GM21576 (cell line): Measurements from ENCODE around the gene TC2N.
"Not testable (repeated sequence)": the region's sequence is repeated elsewhere in the genome, so short reads cannot be mapped to it uniquely, and the experiment has no call there.

Experiments
- ATAC-seq: cut with Tn5 transposase; IDR thresholded peaks from one replicate; pipeline ENCODE4 v1.9.1; 2021; ENCODE audit warnings: mild to moderate bottlenecking, moderate library complexity; ENCODE audit not compliant: unreplicated experiment

The TC2N gene

GRCh38 chr14:91835920-91836843 lies 31.2 kb downstream of the TC2N start:
- peak; percentile 39 for ATAC-seq

GRCh38 chr14:91835197-91835919 lies 32.0 kb downstream of the TC2N start:
- peak; percentile 23 for ATAC-seq

GRCh38 chr14:91834571-91834970 lies 32.8 kb downstream of the TC2N start:
- ATAC-seq = no peak

- ATAC-seq = no peak
Observed at GRCh38 chr14:91831337-91831736, 36.0 kb downstream of the TC2N start.

DNA sequence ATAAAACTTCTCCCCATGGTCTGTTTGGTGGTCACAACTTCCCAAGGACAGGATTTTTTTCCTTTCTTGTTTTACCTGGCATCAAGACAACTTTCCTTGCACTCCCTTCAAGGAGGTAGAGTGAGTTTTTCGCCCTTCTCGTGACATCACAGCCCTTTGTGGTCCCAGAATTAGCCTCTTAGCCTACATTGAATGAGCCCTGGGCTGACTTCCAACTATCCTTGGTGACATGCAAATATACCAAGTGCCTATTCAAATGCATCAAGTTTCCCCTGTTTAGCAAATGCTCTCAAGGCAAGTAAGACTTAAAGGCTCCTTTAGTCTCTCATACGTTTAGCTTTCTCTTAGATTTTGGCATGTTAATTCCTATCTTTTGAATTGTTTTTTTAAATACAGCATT lies 36.6 kb downstream of the TC2N start:
- ATAC-seq = no peak

DNA sequence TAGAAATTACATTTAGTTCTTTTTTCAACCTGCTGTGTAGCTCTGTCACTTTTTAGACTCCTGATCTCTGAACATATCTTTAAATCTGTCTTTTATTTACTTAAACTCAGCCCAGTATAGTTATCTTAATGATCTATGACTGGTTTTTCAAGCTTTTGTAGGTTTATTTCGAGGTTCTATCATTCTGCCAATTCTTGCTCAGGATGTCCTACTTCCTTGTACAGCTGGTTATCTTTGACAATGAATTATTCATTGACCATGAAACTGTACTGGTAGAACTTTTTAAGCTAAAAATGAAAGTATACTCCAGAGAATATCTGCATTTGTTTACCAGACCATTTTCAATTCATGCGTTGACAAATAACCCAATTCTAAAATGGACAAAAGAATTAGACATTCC lies 37.8 kb downstream of the TC2N start:
- no peak for ATAC-seq

GRCh38 chr14:91827746-91828145 lies 39.6 kb downstream of the TC2N start:
- ATAC-seq = no peak

DNA sequence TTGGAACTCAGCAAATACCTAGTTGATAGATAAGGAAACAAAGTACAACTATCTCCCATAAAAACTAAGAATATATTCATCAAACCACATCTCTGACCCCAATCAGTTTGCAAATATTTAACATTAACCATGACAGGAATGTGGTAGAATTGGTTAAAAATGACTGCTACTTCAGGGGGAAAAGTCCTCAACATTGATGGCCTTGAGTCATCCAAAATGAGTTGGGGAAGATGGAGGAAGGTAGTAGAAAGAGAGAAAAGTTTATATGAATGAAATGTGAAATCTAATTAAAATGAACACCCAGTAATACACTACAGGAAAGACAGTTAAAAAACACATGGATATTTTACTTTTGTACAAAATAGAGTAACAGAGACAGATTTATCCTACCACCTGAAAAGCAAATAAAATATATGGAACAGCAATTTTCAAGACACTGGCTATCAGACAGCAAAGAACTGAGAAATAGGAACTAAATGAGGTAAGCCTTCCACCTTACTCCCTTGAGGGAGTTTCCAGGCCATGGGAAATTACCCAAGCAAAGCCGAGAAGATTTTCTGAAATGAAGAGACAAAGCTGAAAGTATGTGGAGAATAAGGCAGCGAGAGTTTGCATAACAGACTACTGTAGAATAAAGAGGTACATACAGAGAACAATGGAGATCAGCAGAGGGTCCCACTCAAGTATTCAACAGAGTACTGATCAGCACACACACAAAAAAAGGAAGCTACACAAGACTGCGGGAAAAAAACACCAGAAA lies 49.6 kb downstream of the TC2N start:
- peak; percentile 76 for ATAC-seq

DNA sequence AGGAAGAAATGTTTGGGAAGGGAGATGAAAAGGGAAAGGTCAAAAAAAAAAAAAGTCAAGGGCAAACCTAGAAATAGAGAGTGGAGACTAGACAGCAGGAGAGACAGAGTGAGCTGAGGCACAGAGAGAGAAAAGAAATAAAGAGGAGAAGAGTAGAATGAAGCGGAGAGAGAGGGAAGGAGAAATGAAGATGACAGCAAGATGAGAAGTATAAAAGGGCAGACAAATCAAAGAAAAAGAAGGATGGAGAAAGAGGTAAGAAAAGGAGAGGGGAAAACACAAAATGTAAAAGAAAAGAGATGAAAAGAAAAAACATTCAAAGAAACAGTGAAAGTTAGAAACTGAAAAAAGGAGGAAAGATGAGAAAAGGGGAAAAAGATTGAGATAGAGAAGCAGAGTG lies 53.0 kb downstream of the TC2N start:
- ATAC-seq = no peak

- no peak for ATAC-seq
Observed at GRCh38 chr14:91810699-91811098, 56.6 kb downstream of the TC2N start.

DNA sequence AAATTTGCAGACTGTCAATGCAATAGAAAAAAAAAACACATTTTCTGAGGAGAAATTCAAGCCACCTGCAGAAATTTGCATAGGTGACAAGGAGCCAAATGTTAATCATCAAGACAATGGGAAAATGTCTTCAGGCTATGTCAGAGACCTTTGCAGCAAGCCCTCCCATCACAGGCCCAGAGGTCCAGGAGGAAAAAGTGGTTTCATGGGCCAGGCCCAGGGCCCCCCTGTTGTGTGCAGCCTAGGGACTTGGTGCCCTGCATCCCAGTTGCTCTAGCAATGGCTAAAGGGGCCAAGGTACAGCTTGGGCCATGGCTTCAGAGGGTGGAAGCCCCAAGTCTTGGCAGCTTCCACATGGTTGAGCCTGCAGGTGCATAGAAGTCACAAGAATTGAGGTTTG lies 60.6 kb downstream of the TC2N start:
- no peak for ATAC-seq

DNA sequence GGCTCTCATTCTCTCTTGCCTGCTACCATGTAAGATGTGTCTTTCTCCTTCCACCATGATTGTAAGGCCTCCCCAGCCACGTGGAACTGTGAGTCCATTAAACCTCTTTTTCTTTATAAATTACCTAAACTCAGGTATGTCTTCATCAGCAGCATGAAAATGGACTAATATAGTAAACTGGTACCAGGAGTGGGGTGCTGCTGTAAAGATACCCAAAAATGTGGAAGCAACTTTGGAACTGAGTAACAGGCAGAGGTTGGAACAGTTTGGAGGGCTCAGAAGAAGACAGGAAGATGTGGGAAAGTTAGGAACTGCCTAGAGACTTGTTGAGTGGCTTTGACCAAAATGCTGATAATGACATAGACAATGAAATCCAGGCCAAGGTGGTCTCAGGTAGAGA lies 61.2 kb downstream of the TC2N start:
- ATAC-seq = not testable (repeated sequence)

GRCh38 chr14:91805659-91806058 lies 61.7 kb downstream of the TC2N start:
- no peak for ATAC-seq

- ATAC-seq = no peak
Observed at GRCh38 chr14:91801358-91801757, 66.0 kb downstream of the TC2N start.

DNA sequence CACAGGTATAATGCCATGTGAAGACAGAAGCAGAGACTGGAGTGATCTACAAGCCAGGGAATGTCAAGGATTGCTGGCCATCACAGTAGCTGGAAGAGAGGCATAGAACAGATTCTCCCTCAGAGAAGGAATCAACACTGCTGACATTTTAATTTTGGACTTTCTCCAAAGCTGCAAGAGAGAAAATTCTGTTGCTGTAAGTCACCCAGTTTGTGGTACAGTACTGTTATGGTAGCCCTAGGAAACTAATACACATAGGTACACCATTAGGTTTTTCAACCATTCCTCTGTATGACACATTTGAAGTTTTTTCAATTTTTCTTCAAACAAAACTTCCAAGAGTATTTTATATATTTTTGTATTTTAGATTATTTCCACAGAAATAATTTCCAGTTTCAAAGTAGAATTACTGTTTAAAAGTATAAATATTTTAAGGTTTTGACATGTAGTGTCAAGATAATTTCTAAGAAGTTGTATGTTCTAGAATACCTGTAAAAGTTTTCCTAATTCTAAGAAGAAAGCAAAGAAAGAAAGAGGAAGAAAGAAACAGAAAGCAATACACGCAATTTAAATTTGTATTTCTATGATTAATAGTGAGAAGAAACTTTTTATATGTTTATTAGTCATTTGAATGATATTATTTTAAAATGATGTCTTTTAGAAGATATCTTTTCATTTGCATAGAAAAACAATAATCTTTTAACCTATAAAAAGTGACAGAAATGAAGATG lies 70.6 kb downstream of the TC2N start:
- ATAC-seq = no peak

DNA sequence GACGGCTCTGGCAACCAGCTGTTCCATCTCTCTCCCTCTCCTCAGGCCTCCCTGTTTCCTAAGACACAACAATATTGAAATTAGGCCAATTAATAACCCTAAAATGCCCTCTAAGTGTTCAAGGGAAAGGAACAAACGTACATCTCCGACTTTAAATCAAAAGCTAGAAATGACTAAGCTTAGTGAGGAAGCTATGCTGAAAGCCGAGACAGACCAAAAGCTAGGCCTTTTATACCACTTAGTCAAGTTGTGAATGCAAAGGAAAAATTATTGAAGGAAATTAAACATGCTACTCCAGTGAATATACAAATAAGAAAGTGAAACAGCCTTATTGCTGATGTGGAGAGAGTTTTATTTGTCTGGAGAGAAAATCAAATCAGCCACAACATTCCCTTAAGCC lies 73.6 kb downstream of the TC2N start:
- ATAC-seq = no peak

DNA sequence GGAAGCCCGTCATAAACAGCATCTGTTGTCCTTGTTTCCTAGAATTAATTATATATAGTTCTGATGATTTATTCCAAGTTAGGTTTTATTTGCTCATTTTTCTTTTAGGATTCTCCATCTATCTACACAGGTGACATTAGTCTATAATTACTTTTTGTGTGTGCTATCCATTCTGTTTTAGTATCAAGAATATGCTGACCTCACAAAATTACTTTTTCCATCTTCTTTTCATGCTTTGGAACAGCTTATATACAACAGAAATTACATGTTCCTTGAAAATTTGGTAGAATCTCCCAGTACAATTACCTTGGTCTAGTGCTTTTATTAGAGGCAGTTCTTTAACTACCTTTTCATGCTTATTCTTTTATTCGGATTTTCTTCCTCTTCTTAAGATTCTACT lies 81.1 kb downstream of the TC2N start:
- no peak for ATAC-seq

DNA sequence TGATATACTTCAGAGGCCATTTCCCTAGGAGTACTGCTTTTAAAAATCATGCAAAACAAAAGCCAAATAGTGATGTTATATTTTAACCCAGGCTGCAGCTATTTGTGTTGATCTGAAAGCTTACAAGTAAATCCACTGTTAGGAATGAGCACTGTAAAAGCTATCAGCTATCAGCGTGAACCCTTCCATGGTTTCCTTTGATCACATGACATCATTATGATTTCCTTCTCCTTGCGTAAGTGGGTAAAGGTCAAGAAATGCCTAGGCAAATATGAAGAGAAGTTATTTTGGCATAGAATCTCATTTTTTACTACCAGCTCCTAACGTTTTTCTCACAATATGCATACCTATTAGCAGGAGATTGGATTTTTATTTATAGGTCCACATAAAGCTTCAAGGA lies 86.9 kb downstream of the TC2N start:
- no peak for ATAC-seq

DNA sequence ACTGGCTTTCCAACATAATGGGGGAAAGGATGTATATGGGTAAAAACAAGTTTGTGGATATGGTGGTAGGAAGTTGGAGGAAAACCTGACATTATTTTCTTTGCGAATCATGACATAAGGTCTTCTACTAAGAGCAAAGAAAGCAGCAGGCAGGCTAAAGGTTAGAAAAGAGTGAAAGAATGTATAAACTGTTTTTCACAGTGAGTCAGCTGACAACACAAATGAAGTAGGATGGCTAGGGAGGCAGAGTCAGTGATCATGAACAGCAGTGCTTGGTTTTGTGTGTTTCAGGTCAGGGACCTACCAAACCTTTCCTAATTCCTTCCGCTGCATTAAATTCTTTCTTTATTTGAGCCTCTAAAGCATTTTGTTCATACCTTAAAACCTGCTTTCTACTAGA lies 89.1 kb downstream of the TC2N start:
- no peak for ATAC-seq

GRCh38 chr14:91774140-91775096 lies 92.9 kb downstream of the TC2N start:
- ATAC-seq = no peak
